ENCODE data around the gene GABRD.
"Not testable (repeated sequence)": the region's sequence is repeated elsewhere in the genome, so short reads cannot be mapped to it uniquely, and the experiment has no call there.

Gene GABRD

GRCh38 chr1:1980467-1981141 is 38.5 kb upstream of the GABRD start:
- no peaks in the 10 kb centered on the region for H3K36me3 Mint-ChIP-seq
- no peaks in the 10 kb centered on the region for H3K4me1 Mint-ChIP-seq
- no peak overlapping the region for H3K4me3 Mint-ChIP-seq
- H3K27me3 Mint-ChIP-seq = peaks cover 15% of the 10 kb centered on the region
- no peak for ATAC-seq
- no peak overlapping the region for H3K27ac Mint-ChIP-seq
- peaks cover 4% of the 10 kb centered on the region for H3K9me3 Mint-ChIP-seq

GRCh38 chr1:1981142-1981500 is 38.0 kb upstream of the GABRD start:
- no peak overlapping the region for H3K4me3 Mint-ChIP-seq
- no peaks in the 10 kb centered on the region for H3K4me1 Mint-ChIP-seq
- no peaks in the 10 kb centered on the region for H3K36me3 Mint-ChIP-seq
- H3K27me3 Mint-ChIP-seq = peaks cover 10% of the 10 kb centered on the region
- H3K9me3 Mint-ChIP-seq = peaks cover 4% of the 10 kb centered on the region
- no peak for ATAC-seq
- no peak overlapping the region for H3K27ac Mint-ChIP-seq

DNA sequence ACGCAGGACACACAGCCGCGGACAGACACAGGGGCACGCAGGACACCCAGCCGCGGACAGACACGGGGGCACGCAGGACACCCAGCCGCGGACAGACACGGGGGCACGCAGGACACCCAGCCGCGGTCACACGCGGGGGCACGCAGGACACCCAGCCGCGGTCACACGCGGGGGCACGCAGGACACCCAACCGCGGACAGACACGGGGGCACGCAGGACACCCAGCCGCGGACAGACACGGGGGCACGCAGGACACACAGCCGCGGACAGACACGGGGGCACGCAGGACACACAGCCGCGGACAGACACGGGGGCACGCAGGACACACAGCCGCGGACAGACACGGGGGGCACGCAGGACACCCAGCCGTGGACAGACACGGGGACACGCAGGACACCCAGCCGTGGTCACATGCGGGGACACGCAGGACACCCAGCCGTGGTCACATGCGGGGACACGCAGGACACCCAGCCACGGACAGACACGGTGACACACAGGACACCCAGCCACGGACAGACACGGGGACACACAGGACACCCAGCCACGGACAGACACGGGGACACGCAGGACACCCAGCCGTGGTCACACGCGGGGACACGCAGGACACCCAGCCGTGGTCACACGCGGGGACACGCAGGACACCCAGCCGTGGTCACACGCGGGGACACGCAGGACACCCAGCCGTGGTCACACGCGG is 37.4 kb upstream of the GABRD start:
- not testable (repeated sequence) for H3K4me3 Mint-ChIP-seq, H3K27me3 Mint-ChIP-seq, H3K36me3 Mint-ChIP-seq

DNA sequence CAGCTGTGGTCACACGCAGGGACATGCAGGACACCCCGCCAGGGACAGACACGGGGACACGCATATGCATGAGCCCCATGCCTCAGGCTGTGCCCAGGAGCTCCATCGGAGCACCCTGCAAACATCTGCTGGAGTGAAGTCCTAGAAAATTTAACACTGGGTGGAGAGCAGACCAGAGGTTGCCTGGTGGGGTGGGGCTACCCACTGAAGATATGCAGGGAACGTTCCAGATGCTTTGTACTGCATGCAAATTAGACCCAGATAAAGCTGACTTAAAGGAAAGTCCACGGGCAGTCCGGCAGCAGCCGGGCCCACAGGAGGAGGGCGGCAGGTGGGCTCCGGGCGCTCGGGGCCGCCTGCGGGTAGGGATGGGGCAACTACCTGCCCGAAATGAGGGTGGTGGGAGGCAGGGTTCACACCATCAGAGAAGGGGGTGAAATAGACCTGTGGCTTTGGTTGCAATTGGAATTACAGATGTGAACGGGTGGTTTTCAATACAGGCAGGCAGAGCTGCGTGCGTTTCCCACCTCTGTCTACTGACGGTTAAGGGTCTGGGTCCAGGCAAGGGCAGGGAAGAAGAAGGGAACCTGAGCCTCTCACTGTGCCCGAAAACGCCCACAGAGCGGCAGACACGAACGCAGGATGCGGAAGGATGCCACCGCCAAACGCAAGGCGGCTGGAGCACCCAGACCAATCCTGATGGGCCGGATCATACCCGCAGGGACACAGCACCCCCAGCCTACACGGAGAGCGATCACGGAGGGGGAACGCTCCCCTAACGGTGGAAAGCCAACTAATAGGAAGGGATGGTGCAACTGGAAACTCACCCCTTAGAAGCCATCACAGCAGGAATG is 36.5 kb upstream of the GABRD start:
- Mint-ChIP-seq H3K4me1 (no peaks in the 10 kb centered on the region), H3K4me3 (no peak overlapping the region), H3K27me3 (peaks cover 9% of the 10 kb centered on the region), H3K9me3 (peaks cover 4% of the 10 kb centered on the region), H3K36me3 (no peaks in the 10 kb centered on the region), H3K27ac (no peak overlapping the region)
- ATAC-seq = no peak

More for the DNA sequence above, 37.4 kb upstream of the GABRD start:
- not testable (repeated sequence) for H3K27ac Mint-ChIP-seq, ATAC-seq, H3K4me1 Mint-ChIP-seq, H3K9me3 Mint-ChIP-seq

GRCh38 chr1:1984560-1985070 is 34.5 kb upstream of the GABRD start:
- no peaks in the 10 kb centered on the region for H3K36me3 Mint-ChIP-seq
- H3K4me1 Mint-ChIP-seq = no peaks in the 10 kb centered on the region
- H3K27me3 Mint-ChIP-seq = peaks cover 24% of the 10 kb centered on the region
- no peak overlapping the region for H3K27ac Mint-ChIP-seq
- H3K4me3 Mint-ChIP-seq = no peak overlapping the region
- no peaks in the 10 kb centered on the region for H3K9me3 Mint-ChIP-seq
- ATAC-seq = peak; percentile 16

- no peak overlapping the region for H3K4me3 Mint-ChIP-seq
- H3K36me3 Mint-ChIP-seq = no peaks in the 10 kb centered on the region
- no peaks in the 10 kb centered on the region for H3K9me3 Mint-ChIP-seq
- H3K27me3 Mint-ChIP-seq = peaks cover 24% of the 10 kb centered on the region
- ATAC-seq = no peak
- no peak overlapping the region for H3K27ac Mint-ChIP-seq
- no peaks in the 10 kb centered on the region for H3K4me1 Mint-ChIP-seq
These were observed 33.6 kb upstream of the GABRD start for GRCh38 chr1:1985375-1986050.

GRCh38 chr1:1986451-1987141 is 32.5 kb upstream of the GABRD start:
- no peak for ATAC-seq
- peaks cover 24% of the 10 kb centered on the region for H3K27me3 Mint-ChIP-seq

GRCh38 chr1:1987142-1987510 is 32.0 kb upstream of the GABRD start:
- Mint-ChIP-seq H3K9me3 (no peaks in the 10 kb centered on the region), H3K27ac (no peak overlapping the region), H3K27me3 (peaks cover 24% of the 10 kb centered on the region), H3K4me3 (no peak overlapping the region), H3K36me3 (no peaks in the 10 kb centered on the region), H3K4me1 (no peaks in the 10 kb centered on the region)
- ATAC-seq = no peak

More at GRCh38 chr1:1986451-1987141, 32.5 kb upstream of the GABRD start:
- Mint-ChIP-seq H3K36me3 (no peaks in the 10 kb centered on the region), H3K4me1 (no peaks in the 10 kb centered on the region), H3K27ac (no peak overlapping the region), H3K4me3 (no peak overlapping the region), H3K9me3 (no peaks in the 10 kb centered on the region)

GRCh38 chr1:1988061-1988945 is 30.8 kb upstream of the GABRD start:
- Mint-ChIP-seq H3K36me3 (no peaks in the 10 kb centered on the region), H3K9me3 (no peaks in the 10 kb centered on the region), H3K27ac (no peak overlapping the region), H3K4me1 (no peaks in the 10 kb centered on the region), H3K27me3 (peaks cover 24% of the 10 kb centered on the region), H3K4me3 (no peak overlapping the region)
- ATAC-seq = no peak

DNA sequence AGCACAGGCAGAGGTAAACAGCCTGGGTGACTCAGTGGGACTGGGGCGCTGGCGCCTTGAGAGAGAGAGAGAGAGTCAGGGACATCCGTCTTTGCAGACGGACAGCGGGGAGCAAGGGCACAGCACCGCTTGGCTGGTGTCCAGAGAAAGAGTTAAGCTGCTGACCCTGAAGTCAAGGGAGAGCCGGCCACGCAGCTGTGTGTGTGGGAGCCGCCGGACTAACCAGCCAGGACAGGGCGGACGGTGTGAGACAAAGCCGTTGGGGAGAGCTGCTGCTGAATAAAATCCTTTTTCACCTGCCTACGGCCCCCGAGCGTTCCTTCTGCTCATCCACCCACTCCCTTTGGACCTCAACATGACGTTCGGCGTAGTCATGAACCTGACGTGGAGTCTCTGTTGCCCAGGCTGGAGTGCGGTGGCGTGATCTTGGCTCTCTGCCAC is 30.0 kb upstream of the GABRD start:
- no peaks in the 10 kb centered on the region for H3K36me3 Mint-ChIP-seq
- no peaks in the 10 kb centered on the region for H3K9me3 Mint-ChIP-seq
- ATAC-seq = no peak
- peaks cover 24% of the 10 kb centered on the region for H3K27me3 Mint-ChIP-seq
- no peak overlapping the region for H3K27ac Mint-ChIP-seq
- H3K4me3 Mint-ChIP-seq = no peak overlapping the region
- no peaks in the 10 kb centered on the region for H3K4me1 Mint-ChIP-seq

- ATAC-seq = no peak
- Mint-ChIP-seq H3K4me1 (no peaks in the 10 kb centered on the region), H3K36me3 (no peaks in the 10 kb centered on the region), H3K27ac (no peak overlapping the region), H3K4me3 (no peak overlapping the region), H3K27me3 (peaks cover 29% of the 10 kb centered on the region), H3K9me3 (no peaks in the 10 kb centered on the region)
These were observed 29.4 kb upstream of the GABRD start for GRCh38 chr1:1989789-1990188.

- Mint-ChIP-seq H3K9me3 (no peaks in the 10 kb centered on the region), H3K27ac (no peak overlapping the region), H3K4me1 (no peaks in the 10 kb centered on the region), H3K36me3 (no peaks in the 10 kb centered on the region), H3K27me3 (peaks cover 33% of the 10 kb centered on the region), H3K4me3 (no peak overlapping the region)
- no peak for ATAC-seq
These were observed 28.9 kb upstream of the GABRD start for GRCh38 chr1:1990222-1990621.

GRCh38 chr1:1994536-1994935 is 24.6 kb upstream of the GABRD start:
- Mint-ChIP-seq H3K27ac (no peak overlapping the region), H3K27me3 (peaks cover 35% of the 10 kb centered on the region), H3K9me3 (no peaks in the 10 kb centered on the region), H3K4me3 (no peak overlapping the region), H3K4me1 (no peaks in the 10 kb centered on the region), H3K36me3 (no peaks in the 10 kb centered on the region)
- ATAC-seq = no peak

GRCh38 chr1:1996207-1996651 is 22.9 kb upstream of the GABRD start:
- Mint-ChIP-seq H3K36me3 (no peaks in the 10 kb centered on the region), H3K27me3 (peaks cover 51% of the 10 kb centered on the region), H3K4me3 (no peak overlapping the region), H3K27ac (no peak overlapping the region), H3K9me3 (no peaks in the 10 kb centered on the region), H3K4me1 (no peaks in the 10 kb centered on the region)
- ATAC-seq = no peak

All from stimulated activated memory B cell treated with anti-CD40 and anti-IgM and Interleukin-4, amounts not matched to agents 10 μg/mL and 1 μg/mL and 100 μg/mL, for 72 hours (primary cell).